Measurements from ENCODE around the gene FADS6. TPM values are rescaled to one million over a fixed set of nuclear protein-coding genes. Genes with fewer than 3 reads are reported as not detected.

Gene FADS6
- total RNA-seq, 4 donors from 2014 or later, result 4.9 to 19.9 (median 6.8) TPM

- no peak for DNase-seq (ENCODE audit: low spot score in 2 of 2)
- TF ChIP-seq CTCF (IDR thresholded peaks at IDR 0.05) (no peak), POLR2A (IDR thresholded peaks at IDR 0.05) (no peak)
- H3K4me3 ChIP-seq (ENCODE audit: low read depth, poor library complexity, severe bottlenecking), result no peak overlapping the region
- WGBS, 2 donors, result 64 to 73% methylated on average over 15 of the region's 15 CpGs
- intact Hi-C loops (cut with DNase I; ENCODE audit: low total_unique reads), result no loop called here
These were observed 10.1 kb downstream of the FADS6 start for GRCh38 chr17:74883241-74883745.

- TF ChIP-seq POLR2A (IDR thresholded peaks at IDR 0.05) (no peak), CTCF (IDR thresholded peaks at IDR 0.05) (no peak)
- intact Hi-C loops (cut with DNase I; ENCODE audit: low total_unique reads), result no loop called here
- 70 to 75% methylated on average over 17 to 20 of the region's 20 CpGs for WGBS, 2 donors
- no peak for DNase-seq (ENCODE audit: low spot score in 2 of 2)
- H3K4me3 ChIP-seq (ENCODE audit: low read depth, poor library complexity, severe bottlenecking), result no peak overlapping the region
These were observed 10.8 kb downstream of the FADS6 start for GRCh38 chr17:74882517-74883240.

- H3K4me3 ChIP-seq (ENCODE audit: low read depth, poor library complexity, severe bottlenecking), result no peak overlapping the region
- TF ChIP-seq POLR2A (IDR thresholded peaks at IDR 0.05) (no peak), CTCF (IDR thresholded peaks at IDR 0.05) (no peak)
- DNase-seq (ENCODE audit: low spot score in 2 of 2), result no peak
- 72 to 74% methylated on average over 11 of the region's 11 CpGs for WGBS, 2 donors
- intact Hi-C loops (cut with DNase I; ENCODE audit: low total_unique reads), result no loop called here
These were observed 12.4 kb downstream of the FADS6 start for GRCh38 chr17:74881073-74881472.

- 86 to 90% methylated on average over 9 to 14 of the region's 16 CpGs for WGBS, 2 donors
- no peak overlapping the region for H3K4me3 ChIP-seq (ENCODE audit: low read depth, poor library complexity, severe bottlenecking)
- intact Hi-C loops (cut with DNase I; ENCODE audit: low total_unique reads), result no loop called here
- no peak for TF ChIP-seq POLR2A (IDR thresholded peaks at IDR 0.05)
- no peak for TF ChIP-seq CTCF (IDR thresholded peaks at IDR 0.05)
- DNase-seq (ENCODE audit: low spot score in 2 of 2), result no peak
These were observed 14.1 kb downstream of the FADS6 start for GRCh38 chr17:74879308-74879707.

- 59 to 63% methylated on average over 2 of the region's 2 CpGs for WGBS, 2 donors
- H3K4me3 ChIP-seq (ENCODE audit: low read depth, poor library complexity, severe bottlenecking), result no peak overlapping the region
- intact Hi-C loops (cut with DNase I; ENCODE audit: low total_unique reads), result no loop called here
- DNase-seq (ENCODE audit: low spot score in 2 of 2), result no peak
- TF ChIP-seq CTCF (IDR thresholded peaks at IDR 0.05) (no peak), POLR2A (IDR thresholded peaks at IDR 0.05) (no peak)
These were observed 14.8 kb downstream of the FADS6 start for GRCh38 chr17:74878658-74879057.
